Lung (tissue), 12 donors: Measurements from ENCODE around the gene MEF2A. TPM values are rescaled to one million over a fixed set of nuclear protein-coding genes. Genes with fewer than 3 reads are reported as not detected.

ENCODE experiments used
- ATAC-seq: fragments of 200-7000 bp; cut with Tn5 transposase; one replicate; pipeline ENCODE4 v1.9.1; 2020; ENCODE audit warnings: moderate number of reproducible peaks; ENCODE audit not compliant: insufficient read depth, low FRiP score
- DNase-seq, 3 donors: peaks; one replicate each; pipeline ENCODE4 v3.0.0-alpha.2; 2013 to 2017
- H3K27ac ChIP-seq, 2 donors: one replicate each; pipeline ENCODE4 v1.5.1; 2013; ENCODE audit warnings: mild to moderate bottlenecking in 2 of 2, moderate library complexity in 2 of 2, control low read depth in 1 of 2, inconsistent platforms in 1 of 2, low read depth in 1 of 2, low read length in 1 of 2
- H3K27me3 ChIP-seq, 3 donors: one replicate each; pipeline ENCODE4 v1.5.1; 2013; ENCODE audit warnings: low read length in 2 of 3; ENCODE audit not compliant: control insufficient read depth in 3 of 3, insufficient read depth in 3 of 3
- H3K36me3 ChIP-seq, 4 donors: one replicate each; pipeline ENCODE4 v1.5.1; 2013; ENCODE audit warnings: low read length in 4 of 4, mild to moderate bottlenecking in 1 of 4, moderate library complexity in 1 of 4; ENCODE audit not compliant: control insufficient read depth in 4 of 4, insufficient read depth in 4 of 4
- H3K4me1 ChIP-seq, 5 donors: one replicate each; pipeline ENCODE4 v1.5.1; 2013; ENCODE audit warnings: low read length in 5 of 5, mild to moderate bottlenecking in 2 of 5, moderate library complexity in 1 of 5; ENCODE audit not compliant: control insufficient read depth in 5 of 5, insufficient read depth in 5 of 5
- H3K4me3 ChIP-seq: one replicate; pipeline ENCODE4 v1.5.1; 2013; ENCODE audit warnings: mild to moderate bottlenecking, control low read depth, moderate library complexity
- H3K9ac ChIP-seq, 2 donors: one replicate each; pipeline ENCODE4 v1.5.1; 2013; ENCODE audit warnings: low read length in 2 of 2, control low read depth in 1 of 2; ENCODE audit not compliant: insufficient read depth in 1 of 2
- H3K9me3 ChIP-seq, 4 donors: one replicate each; pipeline ENCODE4 v1.5.1; 2013; ENCODE audit warnings: low read length in 3 of 4, mild to moderate bottlenecking in 1 of 4, moderate library complexity in 1 of 4; ENCODE audit not compliant: control insufficient read depth in 4 of 4, insufficient read depth in 3 of 4
- CTCF ChIP-seq: IDR thresholded peaks from 2 replicates; pipeline ENCODE4 v1.5.1; 2012; ENCODE audit warnings: mild to moderate bottlenecking; ENCODE audit errors: control extremely low read depth, extremely low read depth
- WGBS, 2 donors: extraction: QIAGEN DNeasy Blood & Tissue Kit; methylation state at CpG; one replicate each; pipeline ENCODE4 v1.1.7; 2013; 5-methylcytosine and 5-hydroxymethylcytosine counted together
- polyA plus RNA-seq, 2 donors: library from polyadenylated mRNA; stranded (reverse); fragments of 200-250 nt; gene quantifications; one replicate each; pipeline ENCODE4 v1.2.1, GENCODE V29; 2013
- total RNA-seq, 2 donors: library from RNA; depleted of rRNA in 1 of 2; stranded (reverse); fragments of >200 nt in 1 of 2; gene quantifications; one replicate each; pipeline ENCODE4 v1.2.1, GENCODE V29; 2014 to 2021
- donor health status: control.
- donor health status: control.
- donor health status: Bipolar disorder and iron deficiency.
- donor health status: healthy.
- donor health status: DM: yes; HTN: yes; CAD: no.

Gene MEF2A
- total and polyA plus RNA-seq, 4 donors: 26.0 to 140 (median 48.1) TPM

- 95 to 97% methylated on average over 6 of the region's 6 CpGs for WGBS, 2 donors
- Histone ChIP-seq H3K36me3 (peaks cover 0 to 17% (median 10%) of the 10 kb centered on the region in 4 donors), H3K9ac (no peak overlapping the region)
Measured at GRCh38 chr15:99651023-99651807, 85.4 kb downstream of the MEF2A start.

GRCh38 chr15:99656205-99656604 is 90.4 kb downstream of the MEF2A start:
- Histone ChIP-seq H3K36me3 (peaks cover 0 to 18% (median 3%) of the 10 kb centered on the region in 4 donors), H3K9ac (no peak overlapping the region), H3K9me3 (no peaks in the 10 kb centered on the region), H3K4me1 (peaks cover 0 to 8% (median 0%) of the 10 kb centered on the region in 5 donors), H3K4me3 (no peak overlapping the region), H3K27me3 (no peaks in the 10 kb centered on the region), H3K27ac (no peak overlapping the region)
- DNase-seq (no peak), ATAC-seq (no peak)
- TF ChIP-seq CTCF: no peak
- WGBS, 2 donors: 98 to 99% methylated on average over 1 of the region's 1 CpG

More at GRCh38 chr15:99651023-99651807, 85.4 kb downstream of the MEF2A start:
- no peak overlapping the region for H3K27ac ChIP-seq
- DNase-seq: no peak
- no peak overlapping the region for H3K4me3 ChIP-seq
- H3K27me3 ChIP-seq: no peaks in the 10 kb centered on the region
- no peak for TF ChIP-seq CTCF
- H3K4me1 ChIP-seq: peaks cover 0 to 3% (median 0%) of the 10 kb centered on the region in 5 donors
- peaks cover 0 to 2% (median 0%) of the 10 kb centered on the region in 4 donors for H3K9me3 ChIP-seq
- no peak for ATAC-seq

- no peak for ATAC-seq
- no peak overlapping the region for H3K4me3 ChIP-seq
- DNase-seq: no peak
- 71 to 79% methylated on average over 2 of the region's 2 CpGs for WGBS, 2 donors
- no peak overlapping the region for H3K27ac ChIP-seq
- peaks cover 0 to 8% (median 2%) of the 10 kb centered on the region in 5 donors for H3K4me1 ChIP-seq
- H3K27me3 ChIP-seq: no peaks in the 10 kb centered on the region
- peaks cover 0 to 10% (median under 1%) of the 10 kb centered on the region in 4 donors for H3K36me3 ChIP-seq
- TF ChIP-seq CTCF: no peak
- no peak overlapping the region for H3K9ac ChIP-seq
- H3K9me3 ChIP-seq: no peaks in the 10 kb centered on the region
Measured at GRCh38 chr15:99657996-99658395, 92.2 kb downstream of the MEF2A start.
